ENCODE results near the gene IFT88.

The IFT88 gene

GRCh38 chr13:20573186-20573585, 6.2 kb downstream of the IFT88 start:
- DNase-seq (ENCODE audit: low spot score): no peak
- in situ Hi-C loops (cut with MboI; ENCODE audit: low sequenced_read_pairs, unreplicated experiment): no loop called here
- TF ChIP-seq CTCF (IDR thresholded peaks at IDR 0.05; ENCODE audit: borderline replicate concordance, control extremely low read depth, extremely low read depth, insufficient read depth, missing control alignments): no peak

GRCh38 chr13:20573636-20574035, 6.7 kb downstream of the IFT88 start:
- in situ Hi-C loops (cut with MboI; ENCODE audit: low sequenced_read_pairs, unreplicated experiment): no loop called here
- no peak for TF ChIP-seq CTCF (IDR thresholded peaks at IDR 0.05; ENCODE audit: borderline replicate concordance, control extremely low read depth, extremely low read depth, insufficient read depth, missing control alignments)
- DNase-seq (ENCODE audit: low spot score): no peak

- no peak for TF ChIP-seq CTCF (IDR thresholded peaks at IDR 0.05; ENCODE audit: borderline replicate concordance, control extremely low read depth, extremely low read depth, insufficient read depth, missing control alignments)
- in situ Hi-C loops (cut with MboI; ENCODE audit: low sequenced_read_pairs, unreplicated experiment): no loop called here
- DNase-seq (ENCODE audit: low spot score): no peak
These were observed 12.2 kb downstream of the IFT88 start for GRCh38 chr13:20579191-20579590.

GRCh38 chr13:20580257-20580656, 13.3 kb downstream of the IFT88 start:
- in situ Hi-C loops (cut with MboI; ENCODE audit: low sequenced_read_pairs, unreplicated experiment): no loop called here
- DNase-seq (ENCODE audit: low spot score): no peak
- TF ChIP-seq CTCF (IDR thresholded peaks at IDR 0.05; ENCODE audit: borderline replicate concordance, control extremely low read depth, extremely low read depth, insufficient read depth, missing control alignments): no peak

- no peak for TF ChIP-seq CTCF (IDR thresholded peaks at IDR 0.05; ENCODE audit: borderline replicate concordance, control extremely low read depth, extremely low read depth, insufficient read depth, missing control alignments)
- no peak for DNase-seq (ENCODE audit: low spot score)
These were observed 15.1 kb downstream of the IFT88 start for GRCh38 chr13:20582026-20582425.

GRCh38 chr13:20583803-20584293, 16.9 kb downstream of the IFT88 start:
- in situ Hi-C loops (cut with MboI; ENCODE audit: low sequenced_read_pairs, unreplicated experiment): no loop called here

More at GRCh38 chr13:20582026-20582425, 15.1 kb downstream of the IFT88 start:
- in situ Hi-C loops (cut with MboI; ENCODE audit: low sequenced_read_pairs, unreplicated experiment): no loop called here

More at GRCh38 chr13:20583803-20584293, 16.9 kb downstream of the IFT88 start:
- no peak for DNase-seq (ENCODE audit: low spot score)
- no peak for TF ChIP-seq CTCF (IDR thresholded peaks at IDR 0.05; ENCODE audit: borderline replicate concordance, control extremely low read depth, extremely low read depth, insufficient read depth, missing control alignments)

Data from GM13976 (cell line).